Right atrium auricular region (tissue), 2 donors: ENCODE measurements around the gene GTPBP6. TPM values are rescaled to one million over a fixed set of nuclear protein-coding genes. Genes with fewer than 3 reads are reported as not detected.

Experiments used
- DNase-seq: peaks from one replicate; pipeline ENCODE4 v3.0.0-alpha.2; 2019; ENCODE audit warnings: low spot score
- H3K27ac ChIP-seq, 2 donors: fragments of 200-600 bp; sonication (generic); 1 replicate in 1 of 2; 2 replicates in 1 of 2; pipeline ENCODE4 v1.5.1; 2016 to 2019
- H3K27me3 ChIP-seq, 2 donors: fragments of 200-600 bp; sonication (generic); one replicate each; pipeline versions ENCODE4 v1.5.1 to v1.6.0; 2017 to 2019
- H3K36me3 ChIP-seq: fragments of 200-600 bp; sonication (generic); one replicate; pipeline ENCODE4 v1.5.1; 2016
- H3K4me1 ChIP-seq, 2 donors: fragments of 200-600 bp; sonication (generic); one replicate each; pipeline versions ENCODE4 v1.5.1 to v1.6.0; 2017 to 2019
- H3K4me3 ChIP-seq, 2 donors: fragments of 200-600 bp; sonication (generic); 1 replicate in 1 of 2; 2 replicates in 1 of 2; pipeline ENCODE4 v1.5.1; 2017 to 2019; ENCODE audit warnings: mild to moderate bottlenecking in 1 of 2, moderate library complexity in 1 of 2
- H3K9me3 ChIP-seq, 2 donors: fragments of 200-600 bp; sonication (generic); one replicate each; pipeline ENCODE4 v1.5.1; 2019
- CTCF ChIP-seq, 2 donors: fragments of 200-600 bp; sonication (generic); IDR thresholded peaks; one replicate each; pipeline ENCODE4 v1.5.1; 2019; ENCODE audit warnings: antibody characterized with exemption in 2 of 2
- total RNA-seq, 2 donors: library from RNA; depleted of rRNA; stranded (reverse); fragments of >200 nt; gene quantifications; one replicate each; pipeline ENCODE4 v1.1.0, GENCODE V29; 2016

GTPBP6 gene
- total RNA-seq, 2 donors from 2014 or later, result 44.6 to 52.1 TPM

GRCh38 chrX:357035-357692, 38.6 kb upstream of the GTPBP6 start:
- Histone ChIP-seq H3K4me3 (no peak overlapping the region), H3K9me3 (peaks cover 0 to 20% of the 10 kb centered on the region in 2 donors), H3K27me3 (no peaks in the 10 kb centered on the region), H3K36me3 (peaks cover 31% of the 10 kb centered on the region), H3K4me1 (no peaks in the 10 kb centered on the region), H3K27ac (no peak overlapping the region)
- TF ChIP-seq CTCF (IDR thresholded peaks at IDR 0.05), result no peak
- DNase-seq, result no peak

- no peak overlapping the region for H3K27ac ChIP-seq
- H3K9me3 ChIP-seq, result peaks cover 0 to 20% of the 10 kb centered on the region in 2 donors
- no peaks in the 10 kb centered on the region for H3K27me3 ChIP-seq
- peaks cover 31% of the 10 kb centered on the region for H3K36me3 ChIP-seq
- no peak for TF ChIP-seq CTCF (IDR thresholded peaks at IDR 0.05)
- no peaks in the 10 kb centered on the region for H3K4me1 ChIP-seq
- DNase-seq, result no peak
- H3K4me3 ChIP-seq, result no peak overlapping the region
These were observed 37.9 kb upstream of the GTPBP6 start for GRCh38 chrX:356385-357034.

- no peak for TF ChIP-seq CTCF (IDR thresholded peaks at IDR 0.05)
- no peaks in the 10 kb centered on the region for H3K27me3 ChIP-seq
- no peak for DNase-seq
These were observed 36.9 kb upstream of the GTPBP6 start for GRCh38 chrX:355329-356050.

GRCh38 chrX:353566-354535, 35.3 kb upstream of the GTPBP6 start:
- Histone ChIP-seq H3K27me3 (no peaks in the 10 kb centered on the region), H3K4me1 (peaks cover 0 to 9% of the 10 kb centered on the region in 2 donors), H3K27ac (no peak overlapping the region), H3K36me3 (peaks cover 5% of the 10 kb centered on the region), H3K4me3 (no peak overlapping the region), H3K9me3 (no peaks in the 10 kb centered on the region)
- no peak for TF ChIP-seq CTCF (IDR thresholded peaks at IDR 0.05)
- DNase-seq, result no peak

More at GRCh38 chrX:355329-356050, 36.9 kb upstream of the GTPBP6 start:
- Histone ChIP-seq H3K4me3 (no peak overlapping the region), H3K27ac (no peak overlapping the region), H3K4me1 (no peaks in the 10 kb centered on the region), H3K36me3 (peaks cover 20% of the 10 kb centered on the region), H3K9me3 (peaks cover 0 to 16% of the 10 kb centered on the region in 2 donors)

- Histone ChIP-seq H3K27ac (no peak overlapping the region), H3K4me3 (no peak overlapping the region), H3K36me3 (peaks cover under 1% of the 10 kb centered on the region), H3K4me1 (peaks cover 0 to 9% of the 10 kb centered on the region in 2 donors), H3K27me3 (no peaks in the 10 kb centered on the region), H3K9me3 (no peaks in the 10 kb centered on the region)
- DNase-seq, result no peak
- TF ChIP-seq CTCF (IDR thresholded peaks at IDR 0.05), result no peak
These were observed 34.2 kb upstream of the GTPBP6 start for GRCh38 chrX:352582-353314.
